Measurements from ENCODE around the gene IMMT.

GRCh38 chr2:86211796-86212188 lies 16.5 kb upstream of the IMMT start:
- TF ChIP-seq POLR2A (IDR thresholded peaks at IDR 0.05; ENCODE audit: low read depth, low read length) = no peak
- no peak for TF ChIP-seq POU2F2 (IDR thresholded peaks at IDR 0.05; ENCODE audit: low read depth, low read length)
- TF ChIP-seq TAF1 (IDR thresholded peaks at IDR 0.05; ENCODE audit: low read depth, low read length) = no peak

All from GM12891 (cell line).